Measurements from ENCODE around the gene HNRNPA0.
"Not testable (repeated sequence)": the region's sequence is repeated elsewhere in the genome, so short reads cannot be mapped to it uniquely, and the experiment has no call there.

The HNRNPA0 gene

GRCh38 chr5:137754188-137754960 is at the start of gene HNRNPA0:
TSS of gene HNRNPA0 (minus strand) at chr5:137754363. CDS start at chr5:137754066, 297 bp downstream.
- peak; percentile 97 for DNase-seq (ENCODE audit: low read depth)

DNA sequence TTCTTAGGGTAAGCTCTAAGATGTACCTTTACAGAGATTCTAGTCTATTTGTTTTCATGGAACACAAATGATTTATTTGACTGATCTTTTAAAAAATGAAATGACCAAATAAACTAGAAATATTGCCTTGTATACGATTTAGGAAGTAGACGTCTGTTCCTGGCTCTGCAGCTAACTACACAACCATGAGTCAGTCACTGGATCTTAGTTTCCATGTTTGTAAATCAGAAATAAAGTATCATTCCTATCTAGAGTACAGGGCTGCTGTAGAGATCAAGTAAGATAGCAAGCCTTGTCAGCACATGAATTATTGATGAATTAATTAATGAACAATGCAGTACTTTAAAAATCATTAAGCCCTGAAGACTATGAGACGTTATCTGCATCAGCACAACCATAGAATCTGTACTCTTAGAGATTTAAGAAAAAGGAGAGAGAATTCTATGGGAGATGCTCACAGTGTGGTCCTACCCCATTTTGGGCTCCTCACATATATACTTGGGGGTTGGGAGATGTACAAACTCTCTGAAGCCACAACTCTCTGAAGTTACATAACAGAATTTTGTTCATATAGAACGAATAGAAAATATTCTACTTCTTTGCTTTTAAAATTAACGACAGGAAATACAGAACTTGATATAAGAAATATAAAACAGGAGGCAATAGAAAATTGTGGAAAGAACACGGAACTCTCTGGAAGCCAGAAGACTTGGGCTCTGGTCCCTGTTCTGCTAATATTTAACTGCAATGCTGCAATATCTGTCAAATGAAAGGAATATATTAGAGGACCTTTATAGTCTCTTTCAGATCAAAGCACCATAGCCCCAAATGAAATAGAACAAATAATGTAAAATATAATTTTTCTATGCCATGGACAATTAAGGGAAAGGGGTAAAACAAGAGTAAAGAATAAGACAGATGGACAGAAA is 48.4 kb upstream of the HNRNPA0 start:
- DNase-seq (ENCODE audit: low read depth) = no peak

GRCh38 chr5:137800700-137801411 is 46.7 kb upstream of the HNRNPA0 start:
- DNase-seq (ENCODE audit: low read depth) = no peak

- DNase-seq (ENCODE audit: low read depth) = no peak
Observed at GRCh38 chr5:137796279-137796678, 42.1 kb upstream of the HNRNPA0 start.

DNA sequence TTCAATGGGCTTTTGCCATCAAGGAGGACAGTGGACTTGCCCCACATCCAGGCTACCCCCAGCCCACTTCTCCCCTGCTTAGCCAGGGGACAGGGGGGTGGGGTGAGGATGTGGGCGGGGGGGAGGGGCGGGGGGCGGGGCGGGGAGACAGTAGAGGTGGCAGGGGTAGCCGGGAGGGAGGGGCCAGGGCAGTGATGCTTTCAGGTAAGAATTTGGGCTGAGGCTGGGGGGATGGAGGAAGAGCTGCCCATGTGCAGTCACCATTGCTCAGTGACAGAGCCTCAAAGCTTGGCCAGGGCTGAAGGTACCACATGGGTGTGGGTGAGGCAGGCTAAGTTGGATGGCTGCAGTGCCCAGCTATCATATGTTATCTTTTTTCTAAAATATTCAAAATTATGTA is 40.7 kb upstream of the HNRNPA0 start:
- no peak for DNase-seq (ENCODE audit: low read depth)

DNA sequence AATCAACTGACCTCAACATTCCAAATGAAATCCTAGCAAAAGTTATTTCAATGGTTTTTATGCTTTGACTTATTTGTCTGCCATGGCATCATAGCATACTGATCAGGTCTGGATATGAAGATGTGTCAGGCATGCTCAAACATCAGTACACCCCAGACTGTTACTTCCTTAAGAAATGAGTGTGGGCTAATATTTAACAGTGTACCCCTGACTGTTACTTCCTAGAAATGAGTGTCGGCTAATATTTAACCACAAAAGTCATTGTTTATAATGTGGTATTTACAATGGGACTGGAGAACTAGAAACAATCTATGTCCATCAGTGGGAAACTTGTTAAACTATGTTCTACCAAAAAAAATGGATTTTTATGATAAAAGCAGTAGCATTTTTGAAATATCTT is 38.1 kb upstream of the HNRNPA0 start:
- no peak for DNase-seq (ENCODE audit: low read depth)

- DNase-seq (ENCODE audit: low read depth) = no peak
Observed at GRCh38 chr5:137791799-137792198, 37.6 kb upstream of the HNRNPA0 start.

GRCh38 chr5:137791387-137791786 is 37.2 kb upstream of the HNRNPA0 start:
- no peak for DNase-seq (ENCODE audit: low read depth)

GRCh38 chr5:137788560-137788959 is 34.4 kb upstream of the HNRNPA0 start:
- DNase-seq (ENCODE audit: low read depth) = not testable (repeated sequence)

DNA sequence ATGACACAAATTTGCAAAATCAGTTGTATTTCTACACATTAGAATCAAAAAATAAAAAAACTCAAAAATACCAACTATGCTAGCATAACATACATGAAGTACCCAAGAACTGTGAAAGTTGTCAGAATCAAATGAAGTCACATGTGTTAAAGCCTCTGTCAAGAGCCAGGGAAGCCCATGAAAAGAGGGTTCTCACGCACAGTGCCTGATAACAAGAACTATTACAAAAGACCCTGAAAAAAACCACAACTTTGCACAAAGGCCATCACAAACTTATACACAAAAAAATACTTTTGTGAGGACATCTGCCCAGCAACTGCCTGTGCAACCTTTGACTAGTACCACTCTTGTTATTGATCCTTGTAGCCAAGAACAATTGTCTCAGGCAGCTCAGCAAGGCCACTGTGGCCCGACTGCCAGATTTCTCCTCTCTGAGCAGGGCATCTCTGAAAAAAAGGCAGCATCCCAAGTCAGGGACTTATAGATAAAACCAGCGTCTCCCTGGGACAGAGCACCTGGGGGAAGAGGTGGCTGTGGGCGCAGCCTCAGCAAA is 28.9 kb upstream of the HNRNPA0 start:
- DNase-seq (ENCODE audit: low read depth) = no peak

DNA sequence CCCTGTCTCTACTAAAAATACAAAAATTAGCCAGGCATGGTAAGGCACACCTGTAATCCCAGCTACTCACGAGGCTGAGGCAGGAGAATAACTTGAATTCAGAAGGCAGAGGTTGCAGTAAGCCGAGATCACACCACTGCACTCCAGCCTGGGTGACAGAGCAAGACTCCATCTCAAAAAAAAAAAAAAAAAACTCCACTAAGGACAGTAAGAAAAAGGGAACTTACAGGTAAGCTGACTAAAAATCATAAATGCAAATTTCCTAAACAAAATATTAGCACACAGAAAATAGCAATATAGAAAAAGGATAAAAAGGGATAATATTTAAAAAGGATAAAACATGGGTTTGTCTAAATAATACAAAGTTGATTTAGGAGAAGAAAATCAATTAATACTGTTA is 27.9 kb upstream of the HNRNPA0 start:
- no peak for DNase-seq (ENCODE audit: low read depth)

DNA sequence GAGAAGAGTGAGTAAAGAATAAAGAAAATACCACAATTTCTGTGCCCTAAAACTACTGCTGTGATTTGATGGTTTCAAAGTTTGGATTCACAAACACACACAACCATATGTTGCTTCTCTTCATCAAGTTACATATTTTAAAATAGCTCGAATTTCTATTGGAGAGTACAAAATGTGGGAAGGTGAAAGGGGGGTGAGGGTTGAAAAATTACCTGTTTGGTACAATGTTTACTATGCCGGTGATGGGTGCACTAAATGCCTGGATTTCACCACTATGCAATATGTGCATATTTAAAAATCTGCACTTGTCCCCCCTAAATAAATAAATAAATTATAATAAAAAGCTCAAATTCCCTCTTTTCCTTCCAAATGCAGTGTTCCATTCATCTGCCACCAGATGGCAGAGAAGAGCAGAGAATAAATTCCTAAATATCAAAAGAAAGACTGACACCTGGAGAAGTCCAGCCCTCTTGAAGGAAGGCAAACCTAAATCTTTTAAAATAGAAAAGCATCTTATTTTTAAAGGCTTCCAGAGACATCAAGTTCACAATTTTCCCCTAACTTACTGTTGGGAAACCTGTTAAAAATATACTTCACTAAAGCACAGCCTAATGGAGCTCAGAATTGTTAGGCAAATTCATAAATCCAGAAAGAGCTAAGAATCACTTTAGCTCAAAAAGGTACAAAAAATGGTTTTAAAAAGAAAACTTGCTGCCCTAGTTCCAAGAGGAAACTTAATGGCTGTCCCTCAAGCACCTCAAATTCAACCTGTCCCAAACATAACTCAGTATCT is 24.8 kb upstream of the HNRNPA0 start:
- DNase-seq (ENCODE audit: low read depth) = no peak

DNA sequence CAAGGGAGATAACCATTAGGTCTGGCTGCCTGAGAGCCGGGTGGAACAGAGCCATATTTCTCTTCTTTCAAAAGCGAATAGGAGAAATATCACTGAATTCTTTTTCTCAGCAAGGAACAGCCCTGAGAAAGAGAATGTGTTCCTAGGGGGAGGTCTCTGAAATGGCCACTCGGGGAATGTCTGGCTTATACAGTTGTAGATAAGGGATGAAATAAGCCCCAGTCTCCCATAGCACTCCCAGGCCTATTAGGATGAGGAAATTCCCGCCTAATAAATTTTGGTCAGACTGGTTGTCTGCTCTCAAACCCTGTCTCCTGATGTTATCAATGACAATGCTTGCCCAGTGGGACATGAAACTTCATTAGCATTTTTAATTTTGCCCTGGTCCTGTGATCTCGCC is 13.8 kb upstream of the HNRNPA0 start:
- not testable (repeated sequence) for DNase-seq (ENCODE audit: low read depth)

DNA sequence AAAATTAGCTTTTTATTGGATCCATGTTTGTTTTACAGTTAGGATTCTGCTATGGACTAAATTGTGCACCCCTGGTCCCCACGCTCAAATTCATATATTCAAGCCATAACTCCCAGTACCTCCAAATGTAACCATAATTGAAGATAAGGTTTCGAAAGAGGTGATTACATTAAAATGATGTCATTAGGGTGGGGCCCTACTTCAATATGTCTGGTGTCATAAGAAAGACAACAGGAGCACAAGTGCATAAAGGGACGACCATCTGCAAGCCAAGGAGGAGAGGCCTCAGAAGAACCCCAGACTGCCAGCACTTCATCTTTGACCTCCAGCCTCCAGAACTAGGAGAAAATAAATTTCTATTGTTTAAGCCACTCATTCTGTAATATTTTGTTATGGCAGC is 7.4 kb upstream of the HNRNPA0 start:
- no peak for DNase-seq (ENCODE audit: low read depth)

- DNase-seq (ENCODE audit: low read depth) = no peak
Observed at GRCh38 chr5:137760719-137761516, 6.8 kb upstream of the HNRNPA0 start.

DNA sequence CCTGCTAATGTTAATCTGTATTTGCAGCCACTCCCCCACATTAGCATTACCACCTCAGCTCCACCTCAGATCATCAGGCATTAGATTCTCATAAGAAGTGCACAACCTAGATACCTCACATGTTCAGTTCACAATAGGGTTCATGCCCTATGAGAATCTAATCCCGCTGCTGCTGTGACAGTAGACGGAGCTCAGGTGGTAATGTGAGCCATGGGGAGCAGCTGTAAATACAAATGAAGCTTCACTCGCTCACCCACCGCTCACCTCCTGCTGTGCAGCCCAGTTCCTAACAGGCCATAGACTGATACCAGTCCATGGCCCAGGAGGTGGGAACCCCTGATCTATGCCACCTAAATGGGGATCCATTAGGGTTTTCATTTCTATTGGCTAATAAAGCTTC is 6.1 kb upstream of the HNRNPA0 start:
- no peak for DNase-seq (ENCODE audit: low read depth)

DNA sequence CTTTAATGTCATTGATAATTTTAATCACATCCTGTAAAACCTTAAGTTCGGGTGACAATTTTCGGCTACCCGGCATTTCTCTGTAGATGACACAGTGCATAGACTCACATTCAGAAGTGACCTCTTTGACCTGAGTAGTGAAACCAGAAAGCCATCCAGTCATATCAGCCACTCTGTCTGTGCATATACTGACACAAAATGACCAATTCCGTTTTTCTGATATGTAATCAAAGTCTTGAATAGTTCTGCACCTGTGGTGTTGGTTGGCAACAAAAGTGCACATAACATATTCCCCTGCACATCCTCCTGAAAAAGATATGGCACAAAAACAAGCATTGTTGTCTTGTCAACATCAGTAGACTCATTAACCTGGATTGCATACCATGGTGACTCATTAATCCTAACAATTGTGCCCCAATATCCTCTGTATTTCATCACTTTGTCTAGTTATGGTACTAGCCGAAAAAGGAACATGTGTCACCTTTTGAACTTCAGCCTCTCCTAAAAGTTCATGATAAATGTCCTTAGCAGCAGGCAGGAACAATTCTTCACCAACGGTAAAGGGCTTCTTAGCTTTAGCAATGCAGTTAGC is 4.6 kb upstream of the HNRNPA0 start:
- no peak for DNase-seq (ENCODE audit: low read depth)

DNA sequence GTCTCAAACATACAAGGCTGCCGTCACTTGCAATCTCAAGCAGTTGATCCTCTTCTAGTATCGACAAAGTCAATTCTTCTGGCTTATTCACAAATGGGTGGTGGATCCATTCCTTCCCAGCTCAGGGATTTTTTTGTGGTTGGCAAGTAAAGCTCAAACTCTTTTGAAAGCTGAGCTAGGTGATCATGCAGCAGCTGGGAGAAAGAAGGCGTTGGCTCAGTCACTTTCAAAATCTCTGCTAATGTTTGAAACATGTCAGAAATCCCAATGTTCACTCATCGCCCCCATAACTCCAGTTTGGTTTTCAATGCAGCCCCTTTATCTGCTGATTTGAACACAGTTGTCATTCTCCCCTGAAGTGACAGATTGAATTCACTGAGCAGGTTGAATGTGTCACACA is 4.0 kb upstream of the HNRNPA0 start:
- DNase-seq (ENCODE audit: low read depth) = no peak

DNA sequence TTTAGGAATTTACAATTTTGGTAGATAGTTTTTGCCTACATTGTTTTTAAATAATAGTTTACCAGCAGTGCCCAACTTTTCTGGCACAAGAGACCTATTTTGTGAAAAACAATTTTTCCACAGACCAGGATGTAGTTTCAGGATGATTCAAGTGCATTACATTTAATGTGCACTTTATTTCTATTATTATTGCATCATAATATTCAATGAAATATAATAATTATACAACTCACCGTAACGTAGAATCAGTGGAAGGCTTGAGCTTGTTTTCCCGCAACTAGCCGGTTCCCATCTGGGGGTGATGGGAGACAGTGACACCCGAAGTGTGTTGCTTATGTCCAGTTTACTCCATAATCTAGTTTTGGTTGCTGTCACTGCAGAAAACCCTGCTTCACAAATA is 3.5 kb upstream of the HNRNPA0 start:
- DNase-seq (ENCODE audit: low read depth) = no peak
